Subcutaneous abdominal adipose tissue (tissue), 5 donors: Measurements from ENCODE around the gene OR4D2.

Experiments
- H3K27ac ChIP-seq: one replicate; pipeline ENCODE4 v1.7.0; 2013; ENCODE audit warnings: low read depth, mild to moderate bottlenecking, inconsistent platforms, low read length, moderate library complexity
- H3K27me3 ChIP-seq, 5 donors: one replicate each; pipeline ENCODE4 v1.7.0; 2013; ENCODE audit warnings: low read length in 5 of 5, inconsistent platforms in 1 of 5; ENCODE audit not compliant: control insufficient read depth in 5 of 5, insufficient read depth in 4 of 5
- H3K36me3 ChIP-seq, 5 donors: one replicate each; pipeline ENCODE4 v1.7.0; 2013; ENCODE audit warnings: low read length in 5 of 5; ENCODE audit not compliant: control insufficient read depth in 5 of 5, insufficient read depth in 5 of 5
- H3K4me1 ChIP-seq, 5 donors: one replicate each; pipeline ENCODE4 v1.7.0; 2013; ENCODE audit warnings: low read length in 5 of 5, mild to moderate bottlenecking in 3 of 5, moderate library complexity in 1 of 5; ENCODE audit not compliant: control insufficient read depth in 5 of 5, insufficient read depth in 5 of 5
- H3K4me3 ChIP-seq, 5 donors: one replicate each; pipeline ENCODE4 v1.7.0; 2013; ENCODE audit warnings: low read length in 5 of 5, low read depth in 1 of 5
- H3K9ac ChIP-seq, 5 donors: one replicate each; pipeline ENCODE4 v1.7.0; 2013; ENCODE audit warnings: low read length in 5 of 5, mild to moderate bottlenecking in 4 of 5, moderate library complexity in 3 of 5
- H3K9me3 ChIP-seq, 5 donors: one replicate each; pipeline ENCODE4 v1.7.0; 2013; ENCODE audit warnings: low read length in 5 of 5; ENCODE audit not compliant: control insufficient read depth in 5 of 5
- donor health status: healthy.
- donor health status: healthy.
- donor health status: healthy.
- donor health status: healthy.
- donor health status: healthy.

The OR4D2 gene

DNA sequence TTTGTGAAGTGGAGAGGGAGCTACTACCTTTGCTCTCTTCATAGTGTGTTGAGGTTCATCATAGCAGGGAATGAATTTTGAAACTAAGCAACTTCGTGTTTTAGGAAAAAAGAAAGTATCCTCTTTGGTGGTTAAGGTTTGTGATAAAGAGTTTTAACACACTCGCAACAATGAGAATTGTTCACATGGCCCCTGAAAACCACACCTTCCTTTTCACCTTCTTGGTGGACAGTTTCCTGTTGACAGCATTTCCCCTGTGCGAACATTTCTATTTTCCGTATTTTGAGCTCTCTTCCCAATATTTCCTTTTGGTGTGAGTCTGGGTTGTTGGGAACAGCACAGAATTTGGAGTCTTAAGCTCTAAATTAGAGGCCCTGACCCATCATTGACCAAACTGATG, 3.8 kb downstream of the OR4D2 start:
- H3K27ac ChIP-seq = no peak overlapping the region
- no peak overlapping the region for H3K9ac ChIP-seq
- H3K4me1 ChIP-seq = no peaks in the 10 kb centered on the region
- H3K4me3 ChIP-seq = no peak overlapping the region
- H3K9me3 ChIP-seq = no peaks in the 10 kb centered on the region
- no peaks in the 10 kb centered on the region for H3K36me3 ChIP-seq
- peaks cover 0 to 12% (median 5%) of the 10 kb centered on the region in 5 donors for H3K27me3 ChIP-seq

DNA sequence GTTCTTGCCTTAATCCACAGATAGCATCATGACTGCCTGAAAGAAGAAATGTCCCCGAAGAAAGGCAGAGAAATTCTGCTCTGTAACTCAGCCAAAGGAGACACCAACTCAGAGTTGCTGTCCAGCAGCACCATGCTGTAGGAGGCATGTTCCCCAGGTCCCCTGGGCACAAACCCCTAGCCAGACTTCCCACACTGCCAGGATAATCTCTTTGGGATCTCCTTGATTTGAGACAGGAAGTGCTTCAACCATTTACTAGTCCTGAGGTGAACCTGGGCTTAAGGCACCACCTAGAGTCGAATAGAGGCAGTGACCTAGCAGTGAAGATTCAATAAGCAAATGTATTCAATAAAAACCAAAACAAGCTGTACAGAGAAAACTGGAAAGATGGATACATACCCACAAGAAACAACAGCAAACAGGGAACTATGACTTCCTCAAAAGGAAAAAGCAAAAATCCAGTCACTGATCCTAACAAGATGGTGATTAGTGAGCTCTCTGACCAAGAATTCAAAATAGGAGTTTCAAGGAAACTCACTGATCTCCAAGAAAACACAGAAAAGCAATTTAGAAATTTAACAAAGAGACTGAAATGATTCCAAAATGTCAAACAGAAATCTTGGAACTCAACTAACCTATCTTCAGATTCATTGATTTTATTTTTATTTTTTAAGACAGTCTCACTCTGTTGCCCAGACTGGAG, 5.7 kb downstream of the OR4D2 start:
- no peaks in the 10 kb centered on the region for H3K9me3 ChIP-seq
- peaks cover 0 to 8% (median 6%) of the 10 kb centered on the region in 5 donors for H3K27me3 ChIP-seq
- H3K36me3 ChIP-seq = no peaks in the 10 kb centered on the region
- no peak overlapping the region for H3K27ac ChIP-seq
- H3K9ac ChIP-seq = no peak overlapping the region
- H3K4me1 ChIP-seq = no peaks in the 10 kb centered on the region
- H3K4me3 ChIP-seq = no peak overlapping the region

DNA sequence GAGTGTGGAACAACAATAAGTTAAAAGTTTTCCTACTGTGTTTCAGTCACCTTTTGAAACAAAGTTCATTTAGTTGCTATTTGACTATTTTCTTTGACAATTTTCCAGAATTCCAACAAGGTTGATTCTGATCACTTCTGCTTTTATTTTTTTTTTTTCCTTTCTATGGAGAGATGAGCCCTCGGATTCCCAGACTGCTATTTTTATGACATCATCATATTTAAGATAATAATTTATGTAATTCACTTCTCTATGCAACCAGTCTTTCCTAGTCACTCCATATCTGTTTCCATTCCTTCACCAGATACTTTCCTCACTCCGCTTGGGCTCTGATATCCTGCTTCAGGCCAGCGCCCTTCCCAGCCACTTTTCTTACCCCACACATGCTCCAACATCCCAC, 8.1 kb downstream of the OR4D2 start:
- H3K4me1 ChIP-seq = no peaks in the 10 kb centered on the region
- H3K4me3 ChIP-seq = no peak overlapping the region
- no peaks in the 10 kb centered on the region for H3K36me3 ChIP-seq
- H3K9ac ChIP-seq = no peak overlapping the region
- H3K9me3 ChIP-seq = no peaks in the 10 kb centered on the region
- H3K27me3 ChIP-seq = peaks cover 0 to 8% (median 2%) of the 10 kb centered on the region in 5 donors
- no peak overlapping the region for H3K27ac ChIP-seq

DNA sequence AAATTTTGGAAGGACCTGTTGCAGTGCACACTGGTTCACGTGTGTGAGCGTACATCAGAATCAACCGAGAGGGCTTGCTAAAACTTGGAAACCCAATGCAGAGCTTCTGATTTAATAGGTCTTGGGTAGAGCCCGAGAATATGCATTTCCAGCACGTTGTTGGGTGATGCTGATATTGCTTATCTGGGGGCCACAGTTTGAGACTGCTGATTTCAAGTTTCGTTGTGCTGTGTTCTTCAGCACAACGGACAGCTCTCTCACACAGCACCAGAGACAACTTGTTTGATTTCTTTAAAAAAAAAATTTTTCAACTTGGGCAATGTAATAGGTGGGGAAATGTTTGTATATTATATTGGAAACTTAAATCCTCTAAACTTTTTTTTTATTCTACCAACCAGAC, 9.4 kb downstream of the OR4D2 start:
- no peak overlapping the region for H3K4me3 ChIP-seq
- H3K9ac ChIP-seq = no peak overlapping the region
- no peaks in the 10 kb centered on the region for H3K36me3 ChIP-seq
- H3K9me3 ChIP-seq = no peaks in the 10 kb centered on the region
- H3K27me3 ChIP-seq = peaks cover 0 to 5% (median 2%) of the 10 kb centered on the region in 5 donors
- no peaks in the 10 kb centered on the region for H3K4me1 ChIP-seq
- H3K27ac ChIP-seq = no peak overlapping the region

DNA sequence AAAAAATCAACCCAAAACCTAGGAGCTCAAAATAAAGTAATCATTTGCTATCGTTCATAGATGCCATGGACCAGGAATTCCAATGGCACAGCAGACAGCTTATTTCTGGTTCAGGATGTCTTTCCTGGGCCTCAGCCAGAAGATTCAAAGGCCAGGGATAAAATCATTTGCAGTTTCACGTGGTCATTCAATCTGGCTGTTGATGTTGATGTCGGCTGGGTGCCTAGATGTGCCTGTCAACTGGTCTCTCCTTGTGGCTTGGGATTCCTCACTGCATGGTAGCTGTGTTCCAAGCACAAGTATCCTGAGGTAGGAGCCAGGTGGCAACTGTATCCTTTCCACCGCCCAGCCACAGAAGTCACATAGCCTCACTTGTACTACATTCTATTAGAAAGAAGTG, 15.0 kb downstream of the OR4D2 start:
- Histone ChIP-seq H3K36me3 (no peaks in the 10 kb centered on the region), H3K27me3 (peaks cover 0 to 7% (median 6%) of the 10 kb centered on the region in 5 donors)

DNA sequence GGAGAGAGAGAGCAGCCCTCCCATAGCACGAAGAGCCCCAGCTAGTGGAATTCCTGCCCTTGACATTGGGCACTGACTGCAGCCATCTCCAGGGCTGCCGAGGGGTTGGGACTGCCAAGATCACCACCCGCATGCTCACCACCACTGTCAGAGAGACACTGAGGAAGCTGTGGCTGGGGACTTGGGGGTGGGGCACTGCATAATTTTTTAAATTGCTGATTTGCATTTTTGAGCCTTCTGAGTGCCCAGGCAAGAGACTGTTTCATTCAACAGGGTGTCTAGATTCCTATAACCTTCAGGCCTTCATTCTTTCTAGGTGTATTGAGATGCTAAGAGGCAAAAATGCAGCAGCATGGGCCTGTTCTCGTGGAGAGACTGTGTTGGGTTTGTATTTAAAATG, 16.7 kb downstream of the OR4D2 start:
- Histone ChIP-seq H3K9ac (no peak overlapping the region), H3K4me1 (no peaks in the 10 kb centered on the region), H3K27ac (no peak overlapping the region), H3K36me3 (no peaks in the 10 kb centered on the region), H3K9me3 (no peaks in the 10 kb centered on the region), H3K4me3 (no peak overlapping the region), H3K27me3 (peaks cover 3 to 12% (median 11%) of the 10 kb centered on the region in 5 donors)

More for the DNA sequence above, 15.0 kb downstream of the OR4D2 start:
- H3K4me3 ChIP-seq = no peak overlapping the region
- no peaks in the 10 kb centered on the region for H3K4me1 ChIP-seq
- no peak overlapping the region for H3K27ac ChIP-seq
- no peak overlapping the region for H3K9ac ChIP-seq
- no peaks in the 10 kb centered on the region for H3K9me3 ChIP-seq

DNA sequence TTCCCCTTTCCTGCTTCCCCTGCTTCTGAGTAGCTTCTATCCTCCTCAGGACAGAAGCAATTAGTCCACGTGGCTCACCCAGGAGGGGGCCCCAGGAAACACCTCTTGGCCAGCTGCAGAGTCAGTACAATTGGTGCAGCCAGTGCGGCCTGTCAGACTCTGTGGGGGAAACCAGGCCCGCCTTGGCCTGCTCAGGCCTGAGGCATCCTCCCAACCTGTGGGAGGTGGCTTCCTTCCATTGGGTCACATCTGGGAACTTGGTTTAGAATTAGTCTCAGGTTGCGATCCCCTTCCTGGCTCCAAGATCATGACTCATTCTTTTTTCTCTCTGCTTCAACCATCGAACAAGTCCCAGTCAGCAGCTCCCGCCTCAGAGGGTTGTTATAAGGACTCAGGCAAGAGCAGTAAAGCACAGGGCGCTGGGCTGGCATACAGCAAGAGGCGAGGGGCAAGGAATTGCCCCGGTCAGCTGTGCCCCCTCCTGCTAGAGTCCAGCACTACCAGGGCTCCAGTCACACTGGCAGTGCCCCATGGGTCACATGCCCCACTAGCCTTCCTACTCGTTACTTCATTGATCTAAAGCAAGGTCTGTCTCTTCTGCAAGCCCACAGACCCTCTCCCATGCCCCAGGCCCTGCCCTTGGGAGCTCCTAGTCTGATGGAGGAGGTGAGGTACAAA, 17.7 kb downstream of the OR4D2 start:
- Histone ChIP-seq H3K27ac (no peak overlapping the region), H3K36me3 (no peaks in the 10 kb centered on the region), H3K4me3 (no peak overlapping the region), H3K9me3 (no peaks in the 10 kb centered on the region), H3K4me1 (peaks cover 0 to 1% (median 0%) of the 10 kb centered on the region in 5 donors), H3K9ac (no peak overlapping the region), H3K27me3 (peaks cover 3 to 14% (median 13%) of the 10 kb centered on the region in 5 donors)

DNA sequence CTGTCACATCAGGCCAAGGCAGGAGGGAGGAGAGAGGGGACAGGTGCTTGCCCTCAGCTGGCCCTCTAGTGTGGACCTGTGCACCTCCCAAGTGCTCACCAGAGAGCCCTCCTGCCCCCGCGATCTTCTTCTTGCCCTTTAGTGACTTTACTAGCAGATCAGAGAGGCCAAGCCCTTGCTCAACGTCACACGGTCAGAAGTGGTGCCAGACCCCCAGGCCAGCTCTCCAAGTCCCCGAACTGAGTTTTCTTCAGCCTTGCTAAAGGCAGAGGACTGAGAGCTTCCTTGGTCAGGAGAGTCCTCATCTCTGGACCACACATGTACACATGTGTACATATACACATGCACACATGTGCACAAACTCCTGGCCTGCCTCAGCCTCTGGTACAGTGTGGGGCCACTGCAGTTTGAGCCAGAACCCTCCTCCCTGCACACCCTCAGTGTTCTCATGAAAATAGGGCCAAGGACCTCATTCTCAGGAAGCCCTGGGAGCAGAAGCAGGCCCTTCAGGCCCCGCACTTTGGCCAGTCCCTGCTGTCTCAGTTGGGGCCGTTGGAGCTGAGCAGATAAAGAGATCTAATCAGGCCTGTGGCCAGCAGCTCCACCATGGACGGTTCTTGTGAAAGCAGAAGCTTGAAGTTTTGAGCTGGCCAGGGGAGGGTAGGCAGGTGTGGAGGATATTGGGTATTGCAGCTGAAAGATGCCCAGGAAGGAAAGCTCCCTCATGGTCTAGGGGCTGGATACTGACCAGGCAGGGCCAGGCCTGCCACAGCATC, 18.4 kb downstream of the OR4D2 start:
- peaks cover 2 to 9% (median 7%) of the 10 kb centered on the region in 5 donors for H3K4me1 ChIP-seq
- H3K27ac ChIP-seq = no peak overlapping the region
- H3K4me3 ChIP-seq = no peak overlapping the region
- H3K27me3 ChIP-seq = peaks cover 6 to 21% (median 18%) of the 10 kb centered on the region in 5 donors
- H3K36me3 ChIP-seq = no peaks in the 10 kb centered on the region
- no peaks in the 10 kb centered on the region for H3K9me3 ChIP-seq
- H3K9ac ChIP-seq = no peak overlapping the region

DNA sequence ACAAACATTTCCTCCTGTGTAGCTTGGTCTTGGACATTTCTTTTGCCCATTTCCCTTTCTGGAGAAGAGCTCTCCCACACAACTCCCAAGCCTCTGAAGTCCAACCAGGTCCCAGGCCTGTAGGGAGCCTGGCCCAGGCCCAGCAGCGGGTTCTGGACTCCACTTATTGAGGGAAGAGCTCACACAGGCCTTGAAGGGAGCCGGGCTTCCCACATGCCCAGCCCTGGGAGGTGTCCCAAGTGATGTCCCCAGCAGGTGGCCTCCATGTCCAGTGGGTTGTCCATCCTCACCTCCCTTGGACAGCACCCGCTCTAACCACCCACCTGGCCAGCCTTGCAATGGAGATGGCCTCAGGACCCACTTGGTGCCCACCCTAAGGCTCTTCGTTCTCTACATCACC, 19.8 kb downstream of the OR4D2 start:
- Histone ChIP-seq H3K27me3 (peaks cover 12 to 33% (median 25%) of the 10 kb centered on the region in 5 donors), H3K4me3 (no peak overlapping the region), H3K36me3 (no peaks in the 10 kb centered on the region), H3K9ac (no peak overlapping the region), H3K27ac (no peak overlapping the region), H3K4me1 (peaks cover 4 to 10% (median 8%) of the 10 kb centered on the region in 5 donors), H3K9me3 (no peaks in the 10 kb centered on the region)

DNA sequence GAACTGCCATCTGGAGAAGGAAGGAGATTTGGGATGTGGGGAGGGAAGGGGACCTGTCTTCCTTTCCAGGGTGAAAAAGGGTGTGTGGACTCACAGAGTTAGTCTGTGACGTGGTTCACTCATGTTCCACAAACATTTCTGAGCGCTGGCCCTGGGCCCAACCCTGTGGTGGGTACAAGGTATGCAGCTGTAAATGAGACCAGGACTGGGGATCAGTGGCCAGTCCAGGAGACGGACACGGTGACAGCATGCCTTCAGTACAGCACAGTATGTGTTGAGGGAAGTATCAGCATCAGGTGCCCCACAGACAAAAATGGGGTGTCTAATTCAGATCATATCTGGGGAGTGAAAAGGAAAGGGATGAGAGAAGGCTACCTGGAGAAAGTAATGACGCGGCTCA, 20.3 kb downstream of the OR4D2 start:
- Histone ChIP-seq H3K9ac (no peak overlapping the region), H3K36me3 (no peaks in the 10 kb centered on the region), H3K27ac (no peak overlapping the region), H3K4me1 (peaks cover 4 to 10% (median 8%) of the 10 kb centered on the region in 5 donors), H3K9me3 (no peaks in the 10 kb centered on the region), H3K27me3 (peaks cover 12 to 35% (median 26%) of the 10 kb centered on the region in 5 donors), H3K4me3 (no peak overlapping the region)
